HepG2 (cell line): ENCODE results near the gene PLCG2. TPM values are rescaled to one million over a fixed set of nuclear protein-coding genes. Genes with fewer than 3 reads are reported as not detected.

ENCODE experiments used
- ATAC-seq: fragments of 200-7000 bp; cut with Tn5 transposase; 3 replicates; pipeline ENCODE4 v1.9.1; 2020; ENCODE audit warnings: mild to moderate bottlenecking, moderate library complexity
- BruUV-seq: library from RNA; stranded (reverse); fragments of 400-500 nt; replicated peaks from 2 replicates; lab custom pipeline; 2021; lab: Mats Ljungman, UMichigan
- CTCF ChIA-PET: fragments of 300-600 bp; formaldehyde crosslinking; extraction: SDS; loops from one replicate; lab custom pipeline; 2021; ENCODE audit warnings: low total read pairs, inconsistent platforms, low intra/inter-chr PET ratio; lab: Yijun Ruan, JAX
- POLR2A ChIA-PET: fragments of 350-600 bp; sonication (Branson Sonifier 250); formaldehyde crosslinking; loops from one replicate; lab custom pipeline; 2020; ENCODE audit warnings: antibody characterized with exemption, inconsistent platforms; lab: Yijun Ruan, JAX
- DNase-seq: peaks from one replicate; pipeline ENCODE4 v3.0.0-alpha.2; 2015; ENCODE audit warnings: low spot score
- FAIRE-seq: peaks from 3 replicates; lab custom pipeline; 2011; peaks lifted over from hg19 to GRCh38; lab: Jason Lieb, UNC
- H2AFZ ChIP-seq: one replicate; pipeline ENCODE4 v1.6.1; 2011; ENCODE audit warnings: low read length, inconsistent platforms
- H3K27ac ChIP-seq: fragments of 300-600 bp; 3 replicates; pipeline ENCODE4 v1.8.0; 2011; ENCODE audit warnings: mixed run types, mild to moderate bottlenecking, mixed read lengths, low read length, inconsistent platforms; ENCODE audit not compliant: insufficient read depth; ENCODE audit errors: extremely low read length
- H3K27me3 ChIP-seq, 2 experiments: fragments of 200-600 bp in 1 of 2; 2 replicates in 1 of 2; 3 replicates in 1 of 2; pipeline versions ENCODE4 v1.6.0 to v1.8.0; 2011; ENCODE audit warnings: low read length in 2 of 2, mild to moderate bottlenecking in 2 of 2, moderate library complexity in 2 of 2, inconsistent platforms in 1 of 2; ENCODE audit not compliant: insufficient read depth in 2 of 2, control insufficient read depth in 1 of 2
- H3K36me3 ChIP-seq, 2 experiments: fragments of 200-600 bp in 1 of 2; replicated peaks in 1 of 2; 2 replicates in 1 of 2; 3 replicates in 1 of 2; pipeline versions ENCODE4 v1.5.1 to v1.8.0; 2011; ENCODE audit warnings: low read length in 2 of 2, inconsistent platforms in 1 of 2; ENCODE audit not compliant: insufficient read depth in 2 of 2, control insufficient read depth in 1 of 2
- H3K4me1 ChIP-seq: 2 replicates; pipeline ENCODE4 v1.5.1; 2012; ENCODE audit warnings: low read length, inconsistent platforms; ENCODE audit not compliant: insufficient read depth
- H3K4me2 ChIP-seq: 2 replicates; pipeline ENCODE4 v1.6.0; 2011; ENCODE audit warnings: low read depth, low read length, inconsistent platforms
- H3K4me3 ChIP-seq, 3 experiments: fragments of 200-600 bp in 1 of 3; sonication (generic), shearing (Covaris generic) in 1 of 3; replicated peaks in 1 of 3; 2 replicates each; pipeline ENCODE4 v1.5.1; 2011 to 2016; ENCODE audit warnings: low read length in 3 of 3, inconsistent platforms in 2 of 3, low read depth in 2 of 3, mild to moderate bottlenecking in 2 of 3, control low read depth in 1 of 3, mixed read lengths in 1 of 3; ENCODE audit not compliant: insufficient read depth in 1 of 3
- H3K79me2 ChIP-seq: one replicate; pipeline ENCODE4 v1.6.1; 2011; ENCODE audit warnings: low read length, inconsistent platforms; ENCODE audit not compliant: insufficient read depth
- H3K9ac ChIP-seq: 2 replicates; pipeline ENCODE4 v1.6.0; 2011; ENCODE audit warnings: mild to moderate bottlenecking, low read depth, low read length, inconsistent platforms; ENCODE audit not compliant: insufficient read depth
- H3K9me3 ChIP-seq: 2 replicates; pipeline ENCODE4 v1.5.1; 2012; ENCODE audit warnings: mild to moderate bottlenecking, low read length
- H4K20me1 ChIP-seq: 2 replicates; pipeline ENCODE4 v1.6.0; 2011; ENCODE audit warnings: inconsistent platforms, mild to moderate bottlenecking, low read length, moderate library complexity; ENCODE audit not compliant: insufficient read depth
- DZIP1 ChIP-seq: sonication (generic); formaldehyde crosslinking; IDR thresholded peaks from 2 replicates; pipeline ENCODE4 v1.5.0; 2020; ENCODE audit warnings: mild to moderate bottlenecking, missing genetic modification reagents
- EP300 ChIP-seq, 3 experiments: sonication (generic) in 1 of 3; formaldehyde crosslinking in 1 of 3; IDR thresholded peaks; 2 replicates each; pipeline versions ENCODE4 v1.5.1 to v1.6.1; 2011 to 2020; ENCODE audit warnings: low read depth in 2 of 3, low read length in 2 of 3, borderline replicate concordance in 1 of 3, improper control_type of control experiment in 1 of 3, mild to moderate bottlenecking in 1 of 3, missing genetic modification reagents in 1 of 3, moderate library complexity in 1 of 3
- HCFC1 ChIP-seq: fragments of 150-350 bp; IDR thresholded peaks from 2 replicates; pipeline ENCODE4 v1.6.1; 2014; ENCODE audit warnings: low read depth, low read length
- MAFK ChIP-seq, 2 experiments: IDR thresholded peaks in 1 of 2; conservative IDR thresholded peaks in 1 of 2; 2 replicates each; pipeline ENCODE4 v1.6.1; 2011; ENCODE audit warnings: improper control_type of control experiment in 2 of 2, low read length in 2 of 2
- TBX3 ChIP-seq: fragments of 450-650 bp; IDR thresholded peaks from 2 replicates; pipeline ENCODE4 v1.6.1; 2017; ENCODE audit warnings: antibody characterized with exemption, mild to moderate bottlenecking, inconsistent platforms, borderline replicate concordance
- ZNF382 ChIP-seq: sonication (generic); formaldehyde crosslinking; IDR thresholded peaks from 2 replicates; pipeline ENCODE4 v1.5.0; 2020; ENCODE audit warnings: missing genetic modification reagents, mild to moderate bottlenecking, borderline replicate concordance
- ZNF496 ChIP-seq: sonication (generic); formaldehyde crosslinking; IDR thresholded peaks from 2 replicates; pipeline ENCODE4 v1.8.1; 2023; ENCODE audit warnings: mild to moderate bottlenecking, moderate library complexity, missing genetic modification reagents; ENCODE audit not compliant: insufficient replicate concordance
- ZNF572 ChIP-seq: sonication (generic); formaldehyde crosslinking; IDR thresholded peaks from 2 replicates; pipeline ENCODE4 v1.5.1; 2020; ENCODE audit warnings: mild to moderate bottlenecking, missing genetic modification reagents
- WGBS: methylation state at CpG from one replicate; pipeline ENCODE4 v1.1.6; 2017; ENCODE audit warnings: low lambda C conversion rate; 5-methylcytosine and 5-hydroxymethylcytosine counted together
- in situ Hi-C: cut with HindIII; loops from 2 replicates; pipeline ENCODE4 v1.10.0; 2017; ENCODE audit warnings: low pct_unique_long_range_greater_than_20kb; ENCODE audit not compliant: extremely low pct_ligation_motif_present
- intact Hi-C: fragments of 100-400 bp; cut with micrococcal nuclease; formaldehyde crosslinking; loops from one replicate; pipeline ENCODE4 v1.10.0; 2022; ENCODE audit not compliant: unreplicated experiment
- polyA plus RNA-seq, 8 experiments: library from polyadenylated mRNA; depleted of rRNA in 3 of 8; stranded (reverse) in 7 of 8; unstranded in 1 of 8; fragments of >200 nt; fragmentation: Illumina TruSeq in 4 of 8; extraction: Trizol in 4 of 8; gene quantifications; 2 replicates each; pipeline versions ENCODE4 v1.2.1 to v1.2.3, GENCODE V29; 2011 to 2016; ENCODE audit warnings: low read depth in 4 of 8, missing spikeins in 1 of 8, mixed read lengths in 1 of 8; ENCODE audit not compliant: insufficient read depth in 1 of 8
- total RNA-seq, 5 experiments: library from RNA; depleted of rRNA; stranded (reverse); fragments of >200 nt; fragmentation: Illumina TruSeq; extraction: Trizol; gene quantifications; 2 replicates each; pipeline ENCODE4 v1.2.3, GENCODE V29; 2016; ENCODE audit warnings: low read depth in 1 of 5

Gene PLCG2
- total and polyA plus RNA-seq, 2 of the 13 experiments (the other 11 are each of a cell fraction or from before 2014, with no cell fraction given), result 0.13 to 0.18 TPM

GRCh38 chr16:81910366-81910885 is 131.3 kb downstream of the PLCG2 start:
- H3K4me3 ChIP-seq, result no peak overlapping the region
- H3K27ac ChIP-seq, result no peak overlapping the region
- no peak overlapping the region for H2AFZ ChIP-seq
- H3K9me3 ChIP-seq, result no peaks in the 10 kb centered on the region
- ATAC-seq (no peak), DNase-seq (no peak), FAIRE-seq (no peak)
- 68% methylated on average over 26 of the region's 28 CpGs for WGBS
- no peak for TF ChIP-seq HCFC1
- no peak for TF ChIP-seq DZIP1
- peak; percentile 14 to 27; a peak in 2 of 4 replicates for TF ChIP-seq MAFK (conservative IDR thresholded peaks at IDR 0.05 in 1 of 2, IDR thresholded peaks at IDR 0.05 in 1 of 2; ENCODE audit: low read length in 2 of 2)
- no peak for TF ChIP-seq ZNF572 (CRISPR knock-in tag)
- no peak for TF ChIP-seq ZNF382 (CRISPR knock-in tag)
- in situ Hi-C loops, result no loop called here
- H3K4me2 ChIP-seq, result no peak overlapping the region
- peaks cover 2 to 26% of the 10 kb centered on the region in 2 experiments; a peak in 3 of 5 replicates for H3K27me3 ChIP-seq
- POLR2A ChIA-PET, result no interaction called here
- H4K20me1 ChIP-seq, result no peaks in the 10 kb centered on the region
- no peaks in the 10 kb centered on the region for H3K79me2 ChIP-seq
- CTCF ChIA-PET, result no interaction called here
- intact Hi-C loops, result no loop called here
- no TSS peak for BruUV-seq
- H3K9ac ChIP-seq, result no peak overlapping the region
- no peaks in the 10 kb centered on the region for H3K36me3 ChIP-seq
- H3K4me1 ChIP-seq, result no peaks in the 10 kb centered on the region

GRCh38 chr16:81912395-81912794 is 133.3 kb downstream of the PLCG2 start:
- Histone ChIP-seq H3K9ac (no peak overlapping the region), H3K36me3 (no peaks in the 10 kb centered on the region), H3K27ac (no peak overlapping the region), H3K4me2 (no peak overlapping the region), H2AFZ (no peak overlapping the region), H3K9me3 (no peaks in the 10 kb centered on the region), H3K4me3 (no peak overlapping the region), H4K20me1 (no peaks in the 10 kb centered on the region), H3K27me3 (peaks cover 2 to 26% of the 10 kb centered on the region in 2 experiments; a peak in 3 of 5 replicates), H3K79me2 (no peaks in the 10 kb centered on the region), H3K4me1 (no peaks in the 10 kb centered on the region)
- ChIA-PET POLR2A (no interaction called here), CTCF (no interaction called here)
- in situ Hi-C loops, result no loop called here
- WGBS, result 73% methylated on average over 14 of the region's 14 CpGs
- FAIRE-seq, result no peak
- intact Hi-C loops, result no loop called here
- DNase-seq, result no peak
- BruUV-seq, result no TSS peak
- TF ChIP-seq EP300 (IDR thresholded peaks at IDR 0.05; ENCODE audit: low read depth in 2 of 2, low read length in 2 of 2) (no peak), EP300 (CRISPR knock-in tag; IDR thresholded peaks at IDR 0.05; ENCODE audit: borderline replicate concordance) (no peak), ZNF496 (CRISPR knock-in tag) (no peak), TBX3 (no peak)
- ATAC-seq, result no peak
